DMS153 treated with DMSO at 0.1 percent for 48 hours (cell line): ENCODE measurements around the gene AGFG2.
"Not testable (repeated sequence)": the region's sequence is repeated elsewhere in the genome, so short reads cannot be mapped to it uniquely, and the experiment has no call there.

ENCODE experiments used
- DNase-seq: peaks from one replicate; lab custom pipeline; 2025; ENCODE audit not compliant: unreplicated experiment; lab: John Stamatoyannopoulos, UW

The AGFG2 gene

DNA sequence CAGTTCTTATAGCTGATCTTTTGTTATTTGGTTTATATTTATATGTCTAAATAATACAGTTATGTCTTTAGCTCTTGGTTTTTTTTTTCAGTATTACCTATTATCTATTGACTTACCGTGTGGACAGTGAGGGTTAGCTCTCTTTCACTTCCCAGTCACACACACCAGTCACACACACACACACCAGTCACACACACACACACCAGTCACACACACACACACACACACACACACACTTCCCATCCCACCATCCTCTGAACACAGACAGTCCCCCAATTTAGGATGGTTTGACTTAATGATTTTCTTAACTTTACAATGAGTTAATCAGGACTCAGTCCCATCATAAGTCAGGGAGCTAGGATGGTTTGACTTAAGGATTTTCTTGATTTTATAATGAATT lies 18.9 kb upstream of the AGFG2 start:
- DNase-seq, result no peak

DNA sequence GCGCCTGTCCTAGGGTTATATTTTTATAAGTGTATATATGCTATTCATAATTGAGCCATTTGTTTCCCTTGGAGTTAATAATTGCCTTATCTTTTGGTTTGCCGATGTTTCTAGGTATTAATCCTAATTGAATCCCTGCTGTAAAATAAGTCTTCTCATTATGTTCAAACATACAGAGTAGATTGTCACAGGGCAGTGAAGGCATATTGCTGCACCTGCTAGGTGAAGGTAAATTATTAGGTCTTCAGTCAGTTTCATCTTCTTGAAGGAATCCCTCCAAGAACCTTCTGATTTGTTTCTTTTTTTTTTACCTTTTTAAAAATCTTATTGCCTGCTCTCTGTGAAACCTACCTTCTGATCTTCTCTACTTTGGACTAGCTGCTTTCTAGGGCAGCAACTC lies 17.9 kb upstream of the AGFG2 start:
- no peak for DNase-seq

DNA sequence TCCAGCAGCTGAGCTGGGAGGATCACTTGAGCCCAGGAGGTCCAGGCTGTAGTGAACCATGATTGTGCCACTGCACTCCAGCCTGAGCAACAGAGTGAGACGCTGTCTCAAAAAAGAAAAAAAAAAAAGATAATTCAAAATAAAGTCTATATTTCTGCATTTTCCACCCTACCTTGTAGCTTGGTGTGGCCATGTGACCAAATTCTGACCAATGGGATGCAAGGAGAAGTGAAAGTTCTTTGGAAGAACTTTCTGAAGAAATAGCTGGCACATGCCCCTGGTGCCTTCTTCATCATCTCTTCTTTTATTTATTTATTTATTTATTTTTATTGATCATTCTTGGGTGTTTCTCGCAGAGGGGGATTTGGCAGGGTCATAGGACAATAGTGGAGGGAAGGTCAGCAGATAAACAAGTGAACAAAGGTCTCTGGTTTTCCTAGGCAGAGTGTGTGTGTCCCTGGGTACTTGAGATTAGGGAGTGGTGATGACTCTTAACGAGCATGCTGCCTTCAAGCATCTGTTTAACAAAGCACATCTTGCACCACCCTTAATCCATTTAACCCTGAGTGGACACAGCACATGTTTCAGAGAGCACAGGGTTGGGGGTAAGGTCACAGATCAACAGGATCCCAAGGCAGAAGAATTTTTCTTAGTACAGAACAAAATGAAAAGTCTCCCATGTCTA lies 17.0 kb upstream of the AGFG2 start:
- not testable (repeated sequence) for DNase-seq

DNA sequence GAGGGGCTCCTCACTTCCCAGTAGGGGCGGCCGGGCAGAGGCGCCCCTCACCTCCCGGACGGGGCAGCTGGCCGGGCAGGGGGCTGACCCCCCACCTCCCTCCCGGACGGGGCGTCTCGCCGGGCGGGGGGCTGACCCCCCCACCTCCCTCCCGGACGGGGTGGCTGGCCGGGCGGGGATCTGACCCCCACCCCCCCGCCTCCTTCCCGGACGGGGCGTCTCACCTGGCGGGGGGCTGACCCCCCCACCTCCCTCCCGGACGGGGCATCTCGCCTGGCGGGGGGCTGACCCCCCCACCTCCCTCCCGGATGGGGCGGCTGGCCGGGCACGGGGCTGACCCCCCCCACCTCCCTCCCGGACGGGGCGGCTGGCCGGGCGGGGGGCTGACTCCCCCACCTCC lies 15.8 kb upstream of the AGFG2 start:
- not testable (repeated sequence) for DNase-seq

DNA sequence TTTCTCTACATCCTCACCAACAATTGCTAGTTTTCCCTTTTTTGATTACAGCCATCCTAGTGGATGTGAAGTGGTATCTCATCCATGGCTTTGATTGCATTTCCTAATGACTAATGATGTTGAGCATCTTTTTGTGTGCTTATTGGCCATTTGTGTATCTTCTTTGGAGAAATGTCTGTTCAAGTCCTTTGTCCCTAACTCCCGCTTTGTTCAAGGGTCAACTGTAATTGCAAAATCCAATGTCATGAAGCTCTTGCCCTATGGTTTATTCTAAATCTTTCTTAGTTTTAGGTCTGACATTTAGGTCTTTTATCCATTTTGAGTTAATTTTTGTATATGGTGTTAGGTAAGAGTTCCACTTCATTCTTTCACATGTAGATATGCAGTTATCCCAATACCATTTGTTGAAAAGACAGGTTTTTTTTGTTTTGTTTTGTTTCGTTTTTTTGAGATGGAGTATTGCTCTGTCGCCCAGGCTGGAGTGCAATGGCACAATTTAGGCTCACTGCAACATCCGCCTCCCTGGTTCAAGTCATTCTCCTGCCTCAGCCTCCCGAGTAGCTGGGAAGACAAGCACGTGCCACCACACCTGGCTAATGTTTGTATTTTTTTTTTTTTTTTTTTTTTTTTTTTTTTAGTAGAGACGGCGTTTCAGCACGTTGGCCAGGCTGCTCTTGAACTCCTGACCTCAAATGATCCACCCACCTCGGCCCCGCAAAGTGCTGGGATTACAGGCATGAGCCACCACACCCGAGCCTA lies 10.7 kb upstream of the AGFG2 start:
- DNase-seq, result not testable (repeated sequence)

DNA sequence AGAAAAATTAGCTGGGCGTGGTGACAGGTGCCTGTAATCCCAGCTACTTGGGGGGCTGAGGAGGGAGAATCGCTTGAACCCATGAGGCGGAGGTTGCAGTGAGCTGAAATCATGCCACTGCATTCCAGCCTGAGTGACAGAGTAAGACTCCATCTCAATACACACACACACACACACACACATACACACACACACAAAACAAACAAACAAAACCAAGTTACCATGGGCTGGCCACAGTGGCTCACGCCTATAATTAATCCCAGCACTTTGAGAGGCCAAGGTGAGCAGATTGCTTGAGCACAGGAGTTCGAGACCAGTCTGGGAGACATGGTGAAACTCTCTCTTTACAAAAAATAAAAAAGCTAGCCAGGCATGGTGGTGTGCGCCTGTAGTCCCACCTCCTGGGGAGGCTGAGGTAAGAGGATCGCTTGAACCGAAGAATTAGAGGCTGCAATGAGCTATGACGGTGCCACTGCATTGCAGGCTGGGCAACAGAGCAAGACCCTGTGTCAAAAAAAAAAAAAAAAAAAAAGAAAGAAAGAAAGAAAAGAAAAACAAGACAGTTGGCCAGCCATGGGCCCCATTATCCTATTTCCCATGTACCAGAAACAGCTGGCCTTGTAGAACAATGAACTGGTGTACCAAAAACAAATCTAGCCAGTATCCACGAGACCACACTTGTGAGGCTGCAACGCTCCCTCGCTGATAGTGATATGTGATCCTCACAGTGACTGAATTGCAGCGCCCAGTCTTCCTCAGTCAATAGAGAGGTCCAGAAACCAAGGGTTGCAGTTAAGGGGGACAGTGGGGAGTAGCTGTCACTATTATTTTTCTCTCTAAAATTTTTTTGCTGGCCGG lies 6.6 kb upstream of the AGFG2 start:
- no peak for DNase-seq

DNA sequence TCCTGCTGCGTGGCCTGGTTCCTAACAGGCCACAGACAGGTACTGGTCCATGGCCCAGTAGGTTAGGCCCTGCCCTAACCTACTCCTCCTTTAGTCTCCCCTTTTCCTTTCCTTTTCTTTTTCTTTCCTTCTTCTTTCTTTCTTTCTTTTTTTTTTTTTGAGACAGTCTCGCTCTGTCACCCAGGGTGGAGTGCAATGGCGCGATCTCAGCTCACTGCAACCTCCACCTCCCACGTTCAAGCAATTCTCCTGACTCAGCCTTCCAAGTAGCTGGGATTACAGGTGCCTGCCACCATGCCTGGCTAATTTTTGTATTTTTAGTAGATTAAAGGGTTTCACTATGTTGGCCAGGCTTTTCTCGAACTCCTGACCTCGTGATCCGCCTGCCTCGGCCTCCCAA lies 3.0 kb upstream of the AGFG2 start:
- not testable (repeated sequence) for DNase-seq

DNA sequence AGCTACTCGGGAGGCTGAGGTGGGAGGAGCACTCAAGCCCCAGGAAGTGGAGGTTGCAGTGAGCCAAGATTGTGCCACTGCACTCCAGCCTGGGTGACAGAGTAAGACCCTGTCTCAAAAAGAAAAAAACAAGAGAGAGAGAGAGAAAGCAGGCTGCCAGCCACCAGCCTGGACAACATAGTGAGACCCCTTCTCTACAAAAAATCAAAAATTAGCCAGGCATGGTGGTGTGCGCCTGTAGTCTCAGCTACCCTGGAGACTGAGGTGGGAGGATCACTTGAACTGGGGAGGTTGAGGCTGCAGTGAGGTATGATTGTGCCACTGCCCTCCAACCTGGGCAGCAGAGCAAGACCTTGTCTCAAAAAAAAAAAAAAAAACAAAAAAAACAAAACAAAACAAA lies 2.3 kb upstream of the AGFG2 start:
- DNase-seq, result not testable (repeated sequence)

DNA sequence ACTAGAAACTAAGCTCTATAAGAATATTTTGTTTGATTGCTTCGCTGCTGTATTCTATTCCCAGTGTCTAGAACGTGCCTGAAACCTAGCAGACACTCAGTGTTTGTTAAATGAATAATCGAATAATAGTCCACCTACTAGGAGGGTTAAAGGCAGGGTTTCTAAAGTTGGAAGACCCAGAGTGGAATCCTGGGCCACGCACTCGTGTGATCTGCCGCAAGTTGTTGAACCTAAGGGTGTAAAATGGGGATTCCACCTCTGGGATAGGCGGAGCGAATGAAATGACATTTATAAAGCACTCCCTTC lies 702 bp upstream of the AGFG2 start:
- DNase-seq, result no peak

DNA sequence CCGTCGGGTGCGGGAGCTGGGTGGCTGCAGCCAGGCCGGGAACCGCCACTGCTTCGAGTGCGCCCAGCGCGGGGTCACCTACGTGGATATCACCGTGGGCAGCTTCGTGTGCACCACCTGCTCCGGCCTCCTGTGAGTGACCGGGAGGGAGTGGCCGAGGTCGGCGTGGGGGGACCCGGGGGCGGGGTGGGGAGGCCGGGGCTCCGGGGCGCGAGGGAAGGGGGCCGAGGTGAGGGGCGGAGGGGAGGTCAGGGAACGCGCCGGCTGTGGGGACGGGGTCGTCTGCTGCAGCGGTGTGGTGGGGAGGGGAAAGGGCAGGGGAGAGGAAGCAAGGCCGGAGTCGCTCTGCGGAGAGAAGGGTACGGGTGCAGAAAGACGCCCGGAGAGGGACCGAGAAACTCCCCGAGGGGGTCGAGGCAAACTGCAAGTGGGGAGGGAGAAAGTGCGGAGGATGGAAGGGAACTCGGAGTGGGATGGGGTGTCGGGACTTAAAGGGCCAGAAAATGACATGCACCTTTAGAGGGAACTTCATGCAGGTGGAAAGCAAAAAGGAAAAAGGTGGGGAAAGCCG lies 518 bp downstream of the AGFG2 start:
- no peak for DNase-seq

DNA sequence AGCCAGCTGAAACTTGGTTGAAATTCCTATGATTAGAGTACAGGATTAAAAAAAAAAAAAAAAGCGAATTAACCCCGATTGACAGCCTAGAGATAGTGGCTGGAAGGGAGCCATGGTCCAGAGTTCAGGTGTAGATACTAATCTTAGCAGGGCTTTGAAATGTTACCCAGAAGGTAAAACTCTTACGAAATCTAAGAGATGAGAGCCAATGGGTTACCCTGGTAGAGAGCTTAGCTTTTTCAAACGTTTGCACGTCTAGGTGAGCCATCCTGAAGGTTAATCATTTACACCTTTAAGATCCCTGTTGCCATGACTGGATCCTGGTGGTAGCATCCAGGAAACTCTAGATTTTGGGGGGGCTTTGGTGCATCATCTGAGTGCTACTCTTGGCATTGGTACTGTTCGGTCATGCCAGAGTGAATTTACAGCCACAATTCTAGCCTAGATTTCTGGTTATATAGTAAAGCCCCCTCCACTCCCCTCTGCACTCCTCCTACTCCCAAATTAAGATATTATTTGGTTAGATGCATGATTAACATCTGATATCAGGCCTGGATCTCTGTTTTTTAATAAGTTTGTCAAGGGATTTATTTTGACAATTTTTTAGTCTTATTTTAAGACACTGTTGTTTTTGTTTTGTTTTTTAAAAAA lies 1.2 kb downstream of the AGFG2 start:
- no peak for DNase-seq

DNA sequence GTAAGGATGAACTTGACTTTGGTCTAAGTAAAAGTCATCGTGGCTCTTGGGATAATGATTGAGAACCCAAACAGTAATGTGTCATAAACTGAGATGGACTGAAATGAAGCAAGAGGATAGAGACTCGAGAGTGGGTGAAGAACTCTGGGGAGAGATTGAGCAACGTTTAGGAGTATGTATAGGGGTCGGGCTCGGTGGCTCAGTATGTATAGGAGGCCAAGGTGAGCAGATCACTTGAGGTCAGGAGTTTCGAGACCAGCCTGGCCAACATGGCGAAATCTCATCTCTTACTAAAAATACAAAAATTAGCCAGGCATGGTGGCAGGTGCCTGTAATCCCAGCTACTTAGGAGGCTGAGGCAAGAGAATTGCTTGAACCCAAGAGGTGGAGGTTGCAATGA lies 2.3 kb downstream of the AGFG2 start:
- not testable (repeated sequence) for DNase-seq

DNA sequence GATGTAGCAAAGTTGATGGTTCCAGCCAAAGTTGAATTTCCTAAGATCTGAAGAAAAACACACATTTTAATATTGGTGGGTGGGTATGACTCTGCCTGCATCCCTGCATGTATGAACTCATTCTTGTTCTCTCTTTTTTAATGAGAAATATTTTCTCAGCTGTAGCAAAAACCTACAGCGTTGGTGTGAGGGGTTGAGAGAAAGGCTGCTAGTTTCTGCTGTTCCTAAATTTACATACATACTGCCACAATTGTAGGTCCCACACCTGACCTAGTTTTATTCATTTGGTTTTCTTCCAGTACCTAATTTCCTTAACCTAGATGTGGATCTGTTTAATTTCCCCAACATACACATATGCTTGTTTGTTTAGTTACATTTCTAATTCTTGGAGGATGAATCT lies 4.6 kb downstream of the AGFG2 start:
- DNase-seq, result no peak

DNA sequence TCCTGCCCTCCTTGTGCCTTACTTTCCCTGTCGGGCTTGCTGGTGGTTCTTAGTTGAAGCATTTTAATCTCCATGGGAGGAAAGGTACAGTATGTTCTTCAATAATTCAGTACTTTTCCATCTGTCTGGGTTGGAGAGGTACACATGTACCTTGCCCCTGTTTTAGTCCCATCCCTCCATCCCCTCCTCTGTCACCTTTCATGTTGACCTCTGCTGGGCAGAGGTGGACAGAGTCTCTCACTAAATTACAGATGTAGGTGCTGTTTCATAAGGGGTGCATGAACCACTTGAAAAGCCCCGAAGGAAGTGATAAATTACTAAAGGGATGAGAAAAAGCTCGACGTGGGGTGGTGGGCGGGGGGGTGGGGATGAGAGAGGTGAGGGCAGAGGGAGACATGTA lies 5.4 kb downstream of the AGFG2 start:
- DNase-seq, result no peak

DNA sequence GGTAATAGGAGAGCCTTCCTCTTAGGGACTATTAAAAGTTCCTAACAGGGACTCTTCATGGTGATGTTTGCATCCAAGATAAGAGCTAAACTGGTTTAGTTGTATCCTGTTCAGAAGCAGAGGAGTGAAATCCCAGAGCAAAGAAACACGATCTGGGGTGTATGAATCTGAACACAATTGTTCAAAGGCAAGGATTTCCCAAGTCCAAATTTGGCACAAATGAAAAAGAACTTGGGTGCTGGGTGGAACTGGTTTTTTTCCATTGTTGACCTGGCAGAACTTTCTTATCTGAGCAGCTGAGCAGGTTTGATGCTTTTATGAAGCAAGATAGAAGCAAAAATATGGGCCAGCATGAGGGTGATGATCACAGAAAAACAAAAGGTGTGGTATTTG lies 6.0 kb downstream of the AGFG2 start:
- no peak for DNase-seq

DNA sequence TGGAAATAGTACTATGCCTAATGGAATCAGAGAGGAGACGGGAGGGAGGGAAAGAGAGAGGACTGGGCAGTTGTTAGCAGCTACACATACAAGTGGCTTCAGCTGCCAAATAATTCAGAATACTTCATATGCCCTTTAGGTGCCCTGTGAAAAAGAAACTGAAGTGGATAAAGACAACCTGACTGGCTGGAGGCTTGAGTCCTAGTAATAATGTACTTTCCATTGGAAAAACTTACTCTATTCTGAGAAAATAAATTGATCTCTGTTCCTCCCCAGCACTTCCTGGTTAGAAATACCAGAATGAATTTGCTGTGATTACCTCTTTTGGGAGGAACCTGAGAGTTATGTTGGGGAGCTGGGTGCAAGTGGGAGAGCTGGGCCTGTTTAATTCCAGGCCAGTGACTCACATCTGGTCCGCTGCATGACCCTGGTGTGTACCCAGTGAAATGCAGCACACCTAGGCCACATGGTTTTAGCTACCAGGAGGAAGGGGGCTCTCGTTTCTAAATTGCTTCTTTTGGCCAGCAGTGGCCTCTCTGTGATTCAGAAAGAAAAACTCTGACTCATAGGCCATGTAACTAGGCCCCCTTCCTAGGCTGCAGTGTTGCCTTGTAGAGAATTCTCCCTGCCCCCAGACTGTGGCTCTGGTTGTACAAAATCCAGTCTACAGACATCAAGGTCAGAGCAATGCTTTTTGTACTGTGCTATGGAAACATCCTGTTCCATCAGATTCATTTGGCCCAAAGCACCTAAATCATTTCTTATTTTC lies 6.5 kb downstream of the AGFG2 start:
- DNase-seq, result no peak

DNA sequence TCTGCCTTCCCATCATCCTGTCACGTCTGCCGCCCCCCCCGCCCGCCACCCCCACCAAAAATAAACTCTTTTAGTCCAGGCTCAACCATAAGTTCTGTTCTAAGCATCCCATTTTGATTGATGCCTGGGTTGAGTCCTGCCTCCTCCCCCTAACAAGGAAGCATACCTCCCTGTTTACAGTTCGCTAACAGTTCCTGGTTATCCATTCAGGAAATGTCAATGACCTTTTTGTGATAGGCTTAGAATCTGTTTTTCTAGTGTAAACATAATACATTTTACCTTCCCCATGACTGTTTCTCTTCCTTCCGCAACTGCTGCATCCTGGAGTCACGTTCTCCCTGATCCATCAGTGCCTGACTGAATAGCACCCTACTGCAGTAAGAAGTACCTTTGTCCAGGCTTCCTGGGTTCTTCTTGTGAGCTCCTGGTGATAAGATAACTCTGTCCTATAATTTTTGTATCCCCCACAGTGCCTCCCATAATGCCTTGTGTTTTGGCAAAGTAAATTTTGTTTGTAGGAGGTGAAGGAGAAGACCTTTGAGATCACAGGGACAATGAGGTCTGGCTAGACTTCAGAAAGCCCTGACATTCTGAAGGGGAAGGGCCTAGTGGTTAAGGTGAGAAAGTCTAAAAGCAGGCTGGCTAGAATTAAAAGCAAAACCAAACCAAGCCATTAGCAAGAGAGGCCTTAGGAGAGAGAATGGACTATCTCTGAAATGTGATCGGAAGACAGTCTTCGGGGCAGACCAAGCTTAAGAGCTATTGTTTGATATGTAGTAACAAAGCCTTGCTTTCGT lies 7.3 kb downstream of the AGFG2 start:
- DNase-seq, result peak; percentile 71

DNA sequence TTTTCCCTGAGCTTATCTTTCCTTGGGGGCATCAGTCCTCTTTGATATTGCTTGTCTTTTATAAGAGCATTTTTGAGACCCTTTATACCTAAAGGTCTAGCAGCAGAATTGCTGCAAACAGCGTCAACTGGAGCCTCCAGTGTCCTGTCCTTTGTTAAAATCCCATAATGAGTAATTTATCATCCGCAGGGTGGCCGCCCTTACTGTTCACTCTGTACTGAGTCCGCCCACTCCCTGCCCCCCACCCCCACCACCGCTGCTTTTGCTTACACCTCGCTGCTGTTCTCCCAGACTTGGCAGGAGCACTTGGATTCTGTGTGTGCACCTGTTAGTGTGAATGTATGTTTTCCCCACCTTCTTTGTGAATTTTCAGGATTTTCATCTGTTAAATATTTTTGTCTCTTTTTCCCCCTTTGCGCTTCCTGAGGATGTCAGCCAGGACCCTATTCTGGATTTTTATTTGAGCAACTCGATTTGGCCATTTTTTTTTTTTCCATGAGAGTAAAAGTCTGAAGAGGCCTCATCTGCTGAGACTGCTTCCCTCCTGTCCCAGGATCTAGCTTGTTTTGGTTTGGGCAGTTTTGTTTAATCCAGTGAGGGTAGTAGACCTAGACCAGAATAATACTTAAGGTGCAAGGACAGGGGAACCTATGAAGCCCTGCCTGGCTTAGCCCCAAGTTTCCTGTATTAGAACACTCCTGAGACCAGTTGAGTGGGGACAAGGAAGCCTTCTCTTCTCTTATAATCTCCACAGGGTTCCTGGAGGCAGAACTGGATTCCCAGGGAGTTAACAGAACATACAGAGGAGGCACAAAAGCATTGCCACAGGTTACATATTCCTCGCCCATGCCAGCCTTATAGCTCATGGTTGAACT lies 8.2 kb downstream of the AGFG2 start:
- peak; percentile 47 for DNase-seq

DNA sequence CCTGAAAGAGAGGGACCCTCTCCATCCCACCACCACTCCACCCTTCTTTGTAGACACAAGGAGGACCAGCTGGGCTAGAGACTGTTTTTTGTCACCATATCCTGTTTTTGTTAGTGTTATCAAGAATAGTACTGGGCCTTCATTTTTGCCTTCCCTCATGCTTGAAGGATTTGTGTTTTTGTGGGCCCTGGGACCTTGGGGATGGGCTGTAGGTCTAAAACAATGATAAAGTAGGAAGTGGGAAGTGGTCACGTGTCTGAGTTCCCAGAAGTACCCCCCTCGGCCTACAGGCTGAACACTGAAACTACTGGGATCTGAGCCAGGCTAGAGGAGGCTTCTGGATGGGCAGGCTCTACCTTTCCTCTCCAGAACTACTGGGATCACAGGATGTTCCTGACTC lies 8.9 kb downstream of the AGFG2 start:
- DNase-seq, result no peak
